Nephron progenitor cell (in vitro differentiated cells): Measurements from ENCODE around the gene MFSD6L.
A peak's percentile ranks its signal among the peaks of the same experiment; 100 is the strongest.

ENCODE experiments used
- DNase-seq: peaks from one replicate; pipeline ENCODE4 v3.0.0; 2021
- H3K27ac Mint-ChIP-seq: 2 replicates; pipeline ENCODE4 v1.8.0; 2021; ENCODE audit warnings: mild to moderate bottlenecking, moderate library complexity, mixed read lengths
- H3K27me3 Mint-ChIP-seq: 2 replicates; pipeline ENCODE4 v1.8.0; 2021; ENCODE audit warnings: mild to moderate bottlenecking, low read depth, mixed read lengths; ENCODE audit not compliant: poor library complexity
- H3K36me3 Mint-ChIP-seq: 2 replicates; pipeline ENCODE4 v1.8.0; 2021; ENCODE audit warnings: low read depth, mixed read lengths
- H3K4me1 Mint-ChIP-seq: 2 replicates; pipeline ENCODE4 v1.8.0; 2021; ENCODE audit warnings: mixed read lengths
- H3K4me3 Mint-ChIP-seq: 2 replicates; pipeline ENCODE4 v1.8.0; 2021; ENCODE audit warnings: mild to moderate bottlenecking, moderate library complexity, mixed read lengths
- H3K9me3 Mint-ChIP-seq: 2 replicates; pipeline ENCODE4 v1.8.0; 2021; ENCODE audit warnings: mild to moderate bottlenecking, moderate library complexity, mixed read lengths
- TF ChIP-seq, protein P1 (sequence below): fragments of 200-600 bp; sonication (generic); IDR thresholded peaks from 2 replicates; pipeline ENCODE4 v1.5.0; 2021; ENCODE audit warnings: antibody characterized with exemption

Gene MFSD6L

GRCh38 chr17:8798846-8799569, at the start of gene MFSD6L:
Gene MFSD6L, minus strand, starts transcription at chr17:8799365. Its CDS starts 245 bp downstream, at chr17:8799120.
- no peak within 1 kb of the TSS for H3K27ac Mint-ChIP-seq
- peaks cover 24% of the 10 kb centered on the region for H3K4me1 Mint-ChIP-seq
- no peaks in the 10 kb centered on the region for H3K9me3 Mint-ChIP-seq
- peak; percentile 34 for DNase-seq
- H3K27me3 Mint-ChIP-seq: peaks cover 66% of the 10 kb centered on the region
- TF ChIP-seq, protein P1, sequence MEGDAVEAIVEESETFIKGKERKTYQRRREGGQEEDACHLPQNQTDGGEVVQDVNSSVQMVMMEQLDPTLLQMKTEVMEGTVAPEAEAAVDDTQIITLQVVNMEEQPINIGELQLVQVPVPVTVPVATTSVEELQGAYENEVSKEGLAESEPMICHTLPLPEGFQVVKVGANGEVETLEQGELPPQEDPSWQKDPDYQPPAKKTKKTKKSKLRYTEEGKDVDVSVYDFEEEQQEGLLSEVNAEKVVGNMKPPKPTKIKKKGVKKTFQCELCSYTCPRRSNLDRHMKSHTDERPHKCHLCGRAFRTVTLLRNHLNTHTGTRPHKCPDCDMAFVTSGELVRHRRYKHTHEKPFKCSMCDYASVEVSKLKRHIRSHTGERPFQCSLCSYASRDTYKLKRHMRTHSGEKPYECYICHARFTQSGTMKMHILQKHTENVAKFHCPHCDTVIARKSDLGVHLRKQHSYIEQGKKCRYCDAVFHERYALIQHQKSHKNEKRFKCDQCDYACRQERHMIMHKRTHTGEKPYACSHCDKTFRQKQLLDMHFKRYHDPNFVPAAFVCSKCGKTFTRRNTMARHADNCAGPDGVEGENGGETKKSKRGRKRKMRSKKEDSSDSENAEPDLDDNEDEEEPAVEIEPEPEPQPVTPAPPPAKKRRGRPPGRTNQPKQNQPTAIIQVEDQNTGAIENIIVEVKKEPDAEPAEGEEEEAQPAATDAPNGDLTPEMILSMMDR: no peak
- H3K4me3 Mint-ChIP-seq: peak within 1 kb of the TSS; percentile 69
- no peaks in the 10 kb centered on the region for H3K36me3 Mint-ChIP-seq

GRCh38 chr17:8847891-8848290, 48.7 kb upstream of the MFSD6L start:
- DNase-seq: no peak
- no peak overlapping the region for H3K27ac Mint-ChIP-seq
- no peaks in the 10 kb centered on the region for H3K36me3 Mint-ChIP-seq
- H3K4me1 Mint-ChIP-seq: peaks cover 5% of the 10 kb centered on the region
- peaks cover 17% of the 10 kb centered on the region for H3K9me3 Mint-ChIP-seq
- TF ChIP-seq, protein P1: no peak
- H3K4me3 Mint-ChIP-seq: no peak overlapping the region
- H3K27me3 Mint-ChIP-seq: peaks cover 14% of the 10 kb centered on the region

DNA sequence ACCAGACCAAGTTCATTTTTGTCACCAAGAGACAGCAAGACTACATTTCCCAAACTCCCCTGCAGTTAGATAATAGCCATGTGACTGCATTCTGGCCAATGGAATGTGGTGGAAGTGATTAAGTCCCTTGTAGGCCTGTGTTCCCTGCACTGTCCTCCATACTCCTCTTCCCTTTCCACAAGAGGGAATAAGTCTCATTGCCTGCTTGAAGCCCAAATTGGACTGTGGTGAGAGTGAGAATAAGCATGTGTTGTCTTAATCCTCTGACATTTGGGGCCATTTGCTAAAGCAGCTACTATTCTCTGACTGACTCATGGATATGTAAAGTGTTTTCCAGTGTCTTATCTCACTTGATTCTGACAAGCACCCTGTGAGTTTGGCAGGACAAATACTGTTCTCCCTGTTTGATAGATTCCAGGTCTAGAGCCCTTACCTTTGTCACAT, 47.6 kb upstream of the MFSD6L start:
- TF ChIP-seq, protein P1: no peak
- Mint-ChIP-seq H3K9me3 (peaks cover 16% of the 10 kb centered on the region), H3K4me3 (no peak overlapping the region), H3K4me1 (peaks cover 5% of the 10 kb centered on the region), H3K27me3 (peaks cover 17% of the 10 kb centered on the region), H3K27ac (no peak overlapping the region), H3K36me3 (no peaks in the 10 kb centered on the region)
- DNase-seq: no peak

DNA sequence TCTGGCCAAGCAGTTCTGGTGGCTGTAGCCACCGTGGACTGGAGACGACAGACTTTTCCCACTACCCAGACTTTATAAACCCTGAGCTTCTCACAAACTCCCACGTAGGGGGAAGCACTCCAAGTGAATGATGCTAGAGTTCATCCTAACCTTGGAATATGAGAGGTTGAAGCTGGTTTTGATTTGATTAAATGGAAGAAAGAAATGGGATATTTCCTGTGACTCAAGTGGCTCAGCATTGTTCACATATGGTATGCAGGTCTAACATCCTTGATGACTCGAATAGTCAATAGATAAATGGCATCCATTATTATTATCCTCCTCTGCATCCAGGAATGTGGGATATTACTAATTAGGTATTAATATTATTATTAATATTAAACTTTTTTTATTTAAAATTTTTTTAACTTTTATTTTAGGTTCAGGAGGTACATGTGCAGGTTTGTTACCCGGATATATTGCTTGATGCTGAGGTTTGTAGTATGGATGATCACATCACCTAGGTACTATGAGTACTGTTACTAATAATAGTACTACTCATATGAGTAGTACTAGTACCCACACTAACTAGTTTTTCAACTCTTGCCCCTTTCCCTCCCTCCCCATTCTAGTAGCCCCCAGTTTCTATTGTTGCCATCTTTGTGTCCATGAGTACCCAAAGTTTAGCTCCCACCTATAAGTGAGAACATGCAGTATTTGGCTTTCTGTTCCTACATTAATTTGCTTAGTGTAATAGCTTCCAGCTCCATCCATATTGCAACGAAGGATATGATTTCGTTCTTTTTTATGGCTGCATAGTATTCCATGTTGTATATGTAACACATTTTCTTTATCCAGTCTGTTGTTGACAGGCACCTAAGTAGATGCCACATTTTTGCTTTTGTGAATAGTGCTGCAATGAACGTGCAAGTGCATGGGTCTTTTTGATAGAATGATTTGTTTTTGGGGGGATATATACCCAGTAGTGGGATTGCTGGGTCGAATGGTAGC, 45.4 kb upstream of the MFSD6L start:
- TF ChIP-seq, protein P1: no peak
- Mint-ChIP-seq H3K4me1 (no peaks in the 10 kb centered on the region), H3K36me3 (no peaks in the 10 kb centered on the region)

GRCh38 chr17:8843344-8843743, 44.2 kb upstream of the MFSD6L start:
- TF ChIP-seq, protein P1: no peak
- DNase-seq: no peak
- Mint-ChIP-seq H3K27ac (no peak overlapping the region), H3K4me3 (no peak overlapping the region), H3K4me1 (peaks cover under 1% of the 10 kb centered on the region), H3K36me3 (no peaks in the 10 kb centered on the region), H3K27me3 (peaks cover 24% of the 10 kb centered on the region), H3K9me3 (peaks cover 12% of the 10 kb centered on the region)

More for the DNA sequence above, 45.4 kb upstream of the MFSD6L start:
- Mint-ChIP-seq H3K9me3 (peaks cover 12% of the 10 kb centered on the region), H3K27ac (no peak overlapping the region), H3K4me3 (no peak overlapping the region), H3K27me3 (peaks cover 17% of the 10 kb centered on the region)
- DNase-seq: no peak
